HepG2 (cell line): Measurements from ENCODE around the gene TLDC2. TPM values are rescaled to one million over a fixed set of nuclear protein-coding genes. Genes with fewer than 3 reads are reported as not detected.

Experiments used
- CEBPG ChIP-seq: IDR thresholded peaks from 2 replicates; pipeline ENCODE4 v1.6.1; 2016
- MBNL3 ChIP-seq: fragments of 250-450 bp; sonication (Bioruptor Pico); conservative IDR thresholded peaks from 2 replicates; pipeline ENCODE4 v1.8.0; 2022; ENCODE audit warnings: mild to moderate bottlenecking, inconsistent platforms
- MYC ChIP-seq: sonication (generic); formaldehyde crosslinking; IDR thresholded peaks from 2 replicates; pipeline ENCODE4 v1.9.0; 2021; ENCODE audit warnings: missing genetic modification reagents, borderline replicate concordance
- YEATS4 ChIP-seq: sonication (generic); formaldehyde crosslinking; IDR thresholded peaks from 2 replicates; pipeline ENCODE4 v1.4.0; 2020; ENCODE audit warnings: missing genetic modification reagents, borderline replicate concordance
- ZFY ChIP-seq: sonication (generic); formaldehyde crosslinking; IDR thresholded peaks from 2 replicates; pipeline ENCODE4 v1.4.0; 2020; ENCODE audit warnings: missing genetic modification reagents
- ZMAT3 ChIP-seq: sonication (generic); formaldehyde crosslinking; conservative IDR thresholded peaks from 2 replicates; pipeline ENCODE4 v1.7.0; 2021; ENCODE audit warnings: missing genetic modification reagents
- ZNF343 ChIP-seq: sonication (generic); formaldehyde crosslinking; IDR thresholded peaks from 2 replicates; pipeline ENCODE4 v1.4.0; 2020; ENCODE audit warnings: mild to moderate bottlenecking, missing genetic modification reagents
- ZNF407 ChIP-seq: sonication (generic); formaldehyde crosslinking; IDR thresholded peaks from one replicate; pipeline ENCODE4 v1.5.1; 2020; ENCODE audit warnings: mild to moderate bottlenecking, missing genetic modification reagents; ENCODE audit errors: not compliant biosample characterization
- ZNF567 ChIP-seq: sonication (generic); formaldehyde crosslinking; IDR thresholded peaks from 2 replicates; pipeline ENCODE4 v1.8.1; 2023; ENCODE audit warnings: mild to moderate bottlenecking, missing genetic modification reagents, borderline replicate concordance
- ZNF724P ChIP-seq: sonication (generic); formaldehyde crosslinking; IDR thresholded peaks from 2 replicates; pipeline ENCODE4 v1.8.0; 2022; ENCODE audit warnings: missing genetic modification reagents, borderline replicate concordance
- ZNF777 ChIP-seq: sonication (generic); formaldehyde crosslinking; IDR thresholded peaks from 2 replicates; pipeline ENCODE4 v1.4.0; 2020; ENCODE audit warnings: missing genetic modification reagents
- ZNF784 ChIP-seq: sonication (generic); formaldehyde crosslinking; IDR thresholded peaks from 2 replicates; pipeline ENCODE4 v1.5.1; 2020; ENCODE audit warnings: missing genetic modification reagents, mild to moderate bottlenecking, borderline replicate concordance
- ZSCAN25 ChIP-seq: sonication (generic); formaldehyde crosslinking; IDR thresholded peaks from 2 replicates; pipeline ENCODE4 v1.8.0; 2022; ENCODE audit warnings: mild to moderate bottlenecking, missing genetic modification reagents
- polyA plus RNA-seq, 8 experiments: library from polyadenylated mRNA; depleted of rRNA in 3 of 8; stranded (reverse) in 7 of 8; unstranded in 1 of 8; fragments of >200 nt; fragmentation: Illumina TruSeq in 4 of 8; extraction: Trizol in 4 of 8; gene quantifications; 2 replicates each; pipeline versions ENCODE4 v1.2.1 to v1.2.3, GENCODE V29; 2011 to 2016; ENCODE audit warnings: low read depth in 4 of 8, missing spikeins in 1 of 8, mixed read lengths in 1 of 8; ENCODE audit not compliant: insufficient read depth in 1 of 8
- total RNA-seq, 5 experiments: library from RNA; depleted of rRNA; stranded (reverse); fragments of >200 nt; fragmentation: Illumina TruSeq; extraction: Trizol; gene quantifications; 2 replicates each; pipeline ENCODE4 v1.2.3, GENCODE V29; 2016; ENCODE audit warnings: low read depth in 1 of 5
- TF ChIP-seq, protein P1 (sequence below): sonication (generic); formaldehyde crosslinking; IDR thresholded peaks from 2 replicates; pipeline ENCODE4 v1.5.0; 2020; ENCODE audit warnings: missing genetic modification reagents
- TF ChIP-seq, protein P2 (sequence below): sonication (generic); formaldehyde crosslinking; IDR thresholded peaks from 2 replicates; pipeline ENCODE4 v1.4.0; 2020; ENCODE audit warnings: missing genetic modification reagents

Gene TLDC2
- total and polyA plus RNA-seq, 2 of the 13 experiments (the other 11 are each of a cell fraction or from before 2014, with no cell fraction given), result 1.5 to 1.6 TPM

DNA sequence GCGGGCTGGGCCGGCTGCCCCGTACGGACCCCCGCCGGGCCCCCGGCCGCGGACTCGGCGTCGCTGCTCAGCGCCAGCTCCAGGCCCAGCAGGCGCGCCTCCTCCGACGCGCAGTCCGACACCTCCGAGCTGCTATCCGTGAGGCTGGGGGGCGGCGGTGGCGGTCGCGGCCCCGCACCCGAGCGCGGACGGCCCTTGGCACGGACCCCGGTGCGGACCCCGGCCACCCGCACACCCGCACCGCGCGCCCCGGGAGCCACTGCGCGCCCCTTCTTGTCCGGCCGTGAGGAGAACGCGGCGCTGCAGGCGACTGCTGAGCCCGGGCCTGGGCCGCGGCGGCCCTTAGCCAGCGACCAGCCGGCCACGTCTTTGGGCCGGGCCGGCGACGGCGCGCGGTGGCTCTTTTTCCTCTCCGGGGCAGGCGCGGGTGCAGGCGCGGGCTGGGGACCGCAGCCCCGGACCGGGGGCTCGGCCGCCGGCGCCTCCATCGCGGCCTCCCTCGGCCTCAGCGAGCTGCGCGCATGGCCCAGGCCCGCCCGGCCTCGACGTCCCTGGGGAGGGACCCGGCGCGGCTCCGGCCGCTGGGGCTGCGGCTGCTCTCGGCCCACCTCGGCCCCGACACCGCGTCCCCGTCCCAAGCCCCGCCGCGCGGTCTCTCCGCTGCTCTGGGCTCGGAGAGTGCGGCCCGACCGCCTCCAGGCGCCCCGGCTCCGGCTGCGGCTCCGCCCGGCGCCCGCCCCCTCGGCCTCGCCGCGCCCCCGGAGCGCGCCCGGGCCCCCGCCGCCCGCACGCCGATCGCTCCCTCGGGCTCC lies 12.9 kb upstream of the TLDC2 start (continued):
- no peak for TF ChIP-seq ZNF343 (CRISPR knock-in tag)
- peak; percentile 90 for TF ChIP-seq ZNF777 (CRISPR knock-in tag)
- TF ChIP-seq ZNF784 (CRISPR knock-in tag), result peak; percentile 23; the same call in 1 of the 2 replicates
- TF ChIP-seq CEBPG (CRISPR knock-in tag), result no peak
- 0 out of 2 replicates have a peak, but pooled peaks have one; percentile 2 for TF ChIP-seq ZNF567 (CRISPR knock-in tag)
- TF ChIP-seq, protein P1, sequence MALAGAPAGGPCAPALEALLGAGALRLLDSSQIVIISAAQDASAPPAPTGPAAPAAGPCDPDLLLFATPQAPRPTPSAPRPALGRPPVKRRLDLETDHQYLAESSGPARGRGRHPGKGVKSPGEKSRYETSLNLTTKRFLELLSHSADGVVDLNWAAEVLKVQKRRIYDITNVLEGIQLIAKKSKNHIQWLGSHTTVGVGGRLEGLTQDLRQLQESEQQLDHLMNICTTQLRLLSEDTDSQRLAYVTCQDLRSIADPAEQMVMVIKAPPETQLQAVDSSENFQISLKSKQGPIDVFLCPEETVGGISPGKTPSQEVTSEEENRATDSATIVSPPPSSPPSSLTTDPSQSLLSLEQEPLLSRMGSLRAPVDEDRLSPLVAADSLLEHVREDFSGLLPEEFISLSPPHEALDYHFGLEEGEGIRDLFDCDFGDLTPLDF (CRISPR knock-in tag), result no peak
- peak; percentile 55; the same call in 1 of the 2 replicates for TF ChIP-seq ZSCAN25 (CRISPR knock-in tag)
- TF ChIP-seq ZMAT3 (CRISPR knock-in tag), result no peak
- TF ChIP-seq, protein P2, sequence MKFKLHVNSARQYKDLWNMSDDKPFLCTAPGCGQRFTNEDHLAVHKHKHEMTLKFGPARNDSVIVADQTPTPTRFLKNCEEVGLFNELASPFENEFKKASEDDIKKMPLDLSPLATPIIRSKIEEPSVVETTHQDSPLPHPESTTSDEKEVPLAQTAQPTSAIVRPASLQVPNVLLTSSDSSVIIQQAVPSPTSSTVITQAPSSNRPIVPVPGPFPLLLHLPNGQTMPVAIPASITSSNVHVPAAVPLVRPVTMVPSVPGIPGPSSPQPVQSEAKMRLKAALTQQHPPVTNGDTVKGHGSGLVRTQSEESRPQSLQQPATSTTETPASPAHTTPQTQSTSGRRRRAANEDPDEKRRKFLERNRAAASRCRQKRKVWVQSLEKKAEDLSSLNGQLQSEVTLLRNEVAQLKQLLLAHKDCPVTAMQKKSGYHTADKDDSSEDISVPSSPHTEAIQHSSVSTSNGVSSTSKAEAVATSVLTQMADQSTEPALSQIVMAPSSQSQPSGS (CRISPR knock-in tag), result no peak
- peak; percentile 71 for TF ChIP-seq ZFY
- no peak for TF ChIP-seq MBNL3 (CRISPR knock-in tag)
- TF ChIP-seq ZNF724P (CRISPR knock-in tag), result peak; percentile 66; the same call in 1 of the 2 replicates
- peak; percentile 39; the same call in 1 of the 2 replicates for TF ChIP-seq MYC (CRISPR knock-in tag)
- TF ChIP-seq ZNF407 (CRISPR knock-in tag), result no peak
- TF ChIP-seq YEATS4 (CRISPR knock-in tag), result 0 out of 2 replicates have a peak, but pooled peaks have one; percentile 2
